ENCODE data around the gene SYPL2.

- TF ChIP-seq CTCF (IDR thresholded peaks at IDR 0.05; ENCODE audit: borderline replicate concordance, extremely low read depth, low read length, poor library complexity, severe bottlenecking) (no peak), EZH2 (IDR thresholded peaks at IDR 0.05; ENCODE audit: borderline replicate concordance, low read depth, low read length, severe bottlenecking) (no peak)
Measured at GRCh38 chr1:109467301-109467777, 993 bp downstream of the SYPL2 start.
